ENCODE data around the gene RABGGTA. TPM values are rescaled to one million over a fixed set of nuclear protein-coding genes. Genes with fewer than 3 reads are reported as not detected.
A peak's percentile ranks its signal among the peaks of the same experiment; 100 is the strongest.

RABGGTA gene
- total RNA-seq, 1 donor from 2014 or later, result 22.8 TPM

DNA sequence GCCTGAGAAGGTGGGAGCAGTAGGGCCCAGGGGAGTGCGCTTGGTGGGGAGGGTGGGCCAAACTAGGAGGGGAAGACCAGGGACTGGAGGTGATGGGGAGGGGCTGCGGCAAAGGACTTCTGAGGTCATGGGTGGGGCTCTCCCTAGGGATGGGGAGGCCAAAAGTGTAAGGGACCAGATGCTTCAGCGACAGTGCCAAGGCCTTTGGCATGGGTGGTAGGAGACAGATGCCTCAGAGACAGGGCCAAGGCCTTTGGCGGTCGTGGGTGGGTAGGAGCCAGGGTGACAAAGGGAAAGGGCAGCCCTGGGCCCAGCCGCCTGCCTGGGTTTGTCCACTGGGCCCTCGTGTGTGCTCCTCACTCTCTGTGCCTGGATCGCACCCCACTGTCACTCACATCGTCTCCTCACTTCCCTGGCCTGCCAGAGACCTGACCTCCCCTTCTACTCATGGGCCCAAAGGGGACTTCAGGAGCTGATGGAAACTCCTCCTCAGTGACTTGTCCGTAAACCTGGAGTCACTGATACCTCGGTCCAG is 13.2 kb upstream of the RABGGTA start:
- no peaks in the 10 kb centered on the region for H3K36me3 Mint-ChIP-seq (ENCODE audit: low read depth)
- no peak for DNase-seq (ENCODE audit: low read depth, low spot score)
- no peak overlapping the region for H3K27ac Mint-ChIP-seq (ENCODE audit: unreplicated experiment)
- TF ChIP-seq, protein P1, sequence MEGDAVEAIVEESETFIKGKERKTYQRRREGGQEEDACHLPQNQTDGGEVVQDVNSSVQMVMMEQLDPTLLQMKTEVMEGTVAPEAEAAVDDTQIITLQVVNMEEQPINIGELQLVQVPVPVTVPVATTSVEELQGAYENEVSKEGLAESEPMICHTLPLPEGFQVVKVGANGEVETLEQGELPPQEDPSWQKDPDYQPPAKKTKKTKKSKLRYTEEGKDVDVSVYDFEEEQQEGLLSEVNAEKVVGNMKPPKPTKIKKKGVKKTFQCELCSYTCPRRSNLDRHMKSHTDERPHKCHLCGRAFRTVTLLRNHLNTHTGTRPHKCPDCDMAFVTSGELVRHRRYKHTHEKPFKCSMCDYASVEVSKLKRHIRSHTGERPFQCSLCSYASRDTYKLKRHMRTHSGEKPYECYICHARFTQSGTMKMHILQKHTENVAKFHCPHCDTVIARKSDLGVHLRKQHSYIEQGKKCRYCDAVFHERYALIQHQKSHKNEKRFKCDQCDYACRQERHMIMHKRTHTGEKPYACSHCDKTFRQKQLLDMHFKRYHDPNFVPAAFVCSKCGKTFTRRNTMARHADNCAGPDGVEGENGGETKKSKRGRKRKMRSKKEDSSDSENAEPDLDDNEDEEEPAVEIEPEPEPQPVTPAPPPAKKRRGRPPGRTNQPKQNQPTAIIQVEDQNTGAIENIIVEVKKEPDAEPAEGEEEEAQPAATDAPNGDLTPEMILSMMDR (conservative IDR thresholded peaks at IDR 0.05), result no peak
- no peaks in the 10 kb centered on the region for H3K9me3 Mint-ChIP-seq
- no peak overlapping the region for H3K4me3 Mint-ChIP-seq
- no peaks in the 10 kb centered on the region for H3K27me3 Mint-ChIP-seq (ENCODE audit: low read depth)
- H3K4me1 Mint-ChIP-seq, result no peaks in the 10 kb centered on the region

DNA sequence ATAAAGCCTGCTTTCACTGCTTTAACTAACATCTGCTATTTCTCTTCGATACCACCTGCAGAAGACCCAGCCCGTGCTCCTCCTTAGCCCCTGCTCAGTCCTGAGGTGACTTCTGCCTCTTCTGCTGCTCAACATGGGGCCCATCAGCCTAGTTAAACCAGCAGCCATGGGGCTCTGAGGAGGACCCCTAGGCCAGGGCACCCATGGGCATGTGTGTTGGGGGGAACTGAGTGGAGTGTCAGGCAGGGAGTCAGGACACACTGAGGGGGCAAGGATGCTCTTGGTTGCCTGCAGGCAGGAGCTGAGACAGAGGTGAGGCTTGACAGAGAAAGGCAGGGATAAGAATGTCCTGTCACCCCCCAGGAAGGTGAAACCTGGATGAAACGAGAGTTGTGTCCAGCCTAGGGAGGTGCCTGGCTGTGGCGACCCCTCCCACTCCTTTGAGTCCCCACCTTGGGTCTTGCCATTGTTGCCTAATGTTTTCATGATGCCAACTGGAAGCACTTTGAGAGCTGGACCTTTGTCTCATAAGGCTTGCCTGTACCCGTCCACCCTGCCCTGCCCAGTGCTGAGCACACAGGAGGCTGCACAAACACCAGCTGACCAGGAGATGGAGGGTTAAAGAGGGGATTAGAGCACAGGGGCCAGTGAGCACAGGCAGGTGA is 12.5 kb upstream of the RABGGTA start:
- H3K9me3 Mint-ChIP-seq, result no peaks in the 10 kb centered on the region
- no peaks in the 10 kb centered on the region for H3K4me1 Mint-ChIP-seq
- DNase-seq (ENCODE audit: low read depth, low spot score), result no peak
- no peak overlapping the region for H3K4me3 Mint-ChIP-seq
- TF ChIP-seq, protein P1 (conservative IDR thresholded peaks at IDR 0.05), result no peak
- H3K27me3 Mint-ChIP-seq (ENCODE audit: low read depth), result no peaks in the 10 kb centered on the region
- no peaks in the 10 kb centered on the region for H3K36me3 Mint-ChIP-seq (ENCODE audit: low read depth)
- peak overlapping the region; percentile 84 for H3K27ac Mint-ChIP-seq (ENCODE audit: unreplicated experiment)

DNA sequence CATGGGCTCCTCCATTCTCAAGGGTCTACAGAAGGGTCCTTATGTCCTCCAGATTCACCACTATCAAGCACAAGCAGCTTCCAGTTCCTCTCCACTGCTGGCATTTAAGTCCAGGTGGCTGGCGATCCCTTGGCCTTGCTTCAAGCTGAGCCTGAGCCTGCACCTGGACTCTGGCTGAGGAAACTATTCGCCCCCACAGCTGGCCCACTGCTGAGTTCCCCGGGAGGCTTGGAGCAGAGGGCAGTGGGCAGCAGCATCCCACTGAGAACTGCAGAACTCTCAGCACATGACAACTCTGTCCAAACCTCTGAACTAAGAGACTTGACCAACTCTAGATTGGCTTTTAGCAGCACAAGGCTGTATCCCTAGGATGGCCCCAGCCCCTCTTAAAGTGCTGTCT is 11.3 kb upstream of the RABGGTA start:
- Mint-ChIP-seq H3K9me3 (no peaks in the 10 kb centered on the region), H3K27ac (ENCODE audit: unreplicated experiment) (no peak overlapping the region), H3K36me3 (ENCODE audit: low read depth) (no peaks in the 10 kb centered on the region), H3K4me1 (no peaks in the 10 kb centered on the region), H3K27me3 (ENCODE audit: low read depth) (no peaks in the 10 kb centered on the region), H3K4me3 (no peak overlapping the region)
- DNase-seq (ENCODE audit: low read depth, low spot score), result no peak
- TF ChIP-seq, protein P1 (conservative IDR thresholded peaks at IDR 0.05), result no peak

DNA sequence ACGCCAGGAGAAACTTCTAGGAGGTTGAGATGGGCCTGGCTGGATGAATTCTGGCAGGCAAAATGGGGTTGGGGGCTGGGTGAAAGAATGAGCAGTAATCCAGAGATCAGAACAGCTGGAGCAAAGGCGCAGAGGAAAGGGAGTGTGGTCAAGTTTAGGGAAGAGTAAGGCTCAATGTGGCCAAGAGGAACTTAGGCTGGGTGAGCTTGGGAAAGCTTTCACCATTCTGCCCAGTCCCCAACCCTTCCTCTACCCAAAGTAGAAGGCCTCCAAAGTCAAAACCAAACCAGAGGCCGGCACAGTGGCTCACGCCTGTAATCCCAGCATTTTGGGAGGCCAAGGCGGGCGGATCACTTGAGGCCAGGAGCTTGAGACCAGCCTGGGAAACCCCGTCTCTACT is 10.2 kb upstream of the RABGGTA start:
- no peak overlapping the region for H3K27ac Mint-ChIP-seq (ENCODE audit: unreplicated experiment)
- H3K27me3 Mint-ChIP-seq (ENCODE audit: low read depth), result no peaks in the 10 kb centered on the region
- TF ChIP-seq, protein P1 (conservative IDR thresholded peaks at IDR 0.05), result no peak
- H3K4me3 Mint-ChIP-seq, result no peak overlapping the region
- H3K9me3 Mint-ChIP-seq, result no peaks in the 10 kb centered on the region
- no peaks in the 10 kb centered on the region for H3K4me1 Mint-ChIP-seq
- no peak for DNase-seq (ENCODE audit: low read depth, low spot score)
- no peaks in the 10 kb centered on the region for H3K36me3 Mint-ChIP-seq (ENCODE audit: low read depth)

DNA sequence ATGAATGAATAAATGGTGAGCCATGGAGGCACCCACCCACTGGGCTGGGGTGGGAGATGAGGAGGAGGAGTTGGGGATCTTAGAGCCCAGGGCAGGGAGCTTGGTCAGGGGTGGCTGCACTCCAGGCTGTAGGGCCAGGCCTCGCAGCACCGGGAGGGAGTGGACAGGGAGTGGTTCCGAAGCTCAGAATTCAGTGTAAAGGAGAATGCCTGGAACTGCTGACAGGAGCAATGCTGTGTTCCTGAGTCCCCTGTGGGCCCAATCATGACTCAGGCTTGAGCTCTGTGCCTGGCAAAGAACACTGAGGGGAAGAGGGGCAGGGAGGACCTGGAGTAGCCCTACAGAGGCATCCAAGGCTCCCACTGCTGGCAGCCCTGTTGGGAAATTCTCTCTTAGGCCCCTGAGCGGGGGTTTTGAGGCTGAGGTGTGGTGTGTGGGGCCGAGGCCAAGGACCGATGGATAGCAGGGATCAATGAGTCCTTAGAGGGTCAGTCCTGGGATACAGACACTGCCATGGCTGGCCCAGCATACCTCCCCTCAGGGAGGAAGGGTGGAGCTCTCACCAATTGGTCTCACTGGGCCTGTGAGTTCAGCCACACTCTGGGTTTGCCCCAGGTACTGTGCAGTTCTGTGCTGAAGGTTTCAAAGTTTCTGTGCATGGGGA is 9.5 kb upstream of the RABGGTA start:
- TF ChIP-seq, protein P1 (conservative IDR thresholded peaks at IDR 0.05), result no peak
- no peak for DNase-seq (ENCODE audit: low read depth, low spot score)
- Mint-ChIP-seq H3K4me1 (no peaks in the 10 kb centered on the region), H3K9me3 (no peaks in the 10 kb centered on the region), H3K4me3 (no peak overlapping the region), H3K27ac (ENCODE audit: unreplicated experiment) (no peak overlapping the region), H3K27me3 (ENCODE audit: low read depth) (no peaks in the 10 kb centered on the region), H3K36me3 (ENCODE audit: low read depth) (no peaks in the 10 kb centered on the region)
